Measurements from ENCODE around the gene ACER3. TPM values are rescaled to one million over a fixed set of nuclear protein-coding genes. Genes with fewer than 3 reads are reported as not detected.

ACER3 gene
- total and polyA plus RNA-seq, 11 donors, result 3.2 to 17.0 (median 9.8) TPM

DNA sequence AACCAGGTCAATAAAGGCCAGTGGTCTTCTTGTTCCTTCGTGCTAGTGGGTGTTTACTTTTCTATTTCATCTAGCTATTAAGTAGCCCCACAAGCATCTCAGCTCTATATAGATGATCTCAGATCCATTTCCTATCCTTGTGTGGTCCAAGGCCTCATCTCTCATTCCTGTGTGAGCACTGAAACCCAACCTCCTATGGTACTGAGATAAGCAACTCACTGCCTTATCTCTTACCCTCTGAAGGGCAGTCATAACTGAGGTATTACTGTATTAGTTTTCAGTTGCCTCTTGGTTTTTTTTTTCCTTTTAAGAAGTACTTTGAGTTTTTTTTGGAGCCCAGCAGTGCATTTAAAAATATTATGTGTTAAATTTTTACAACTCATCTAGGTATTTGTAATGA, 28.3 kb downstream of the ACER3 start:
- 65 to 70% (median 67%) methylated on average over 1 of the region's 1 CpG for WGBS, 4 donors
- Histone ChIP-seq H3K4me3 (no peak overlapping the region), H3K27ac (no peak overlapping the region), H3K9me3 (no peaks in the 10 kb centered on the region), H3K4me1 (peaks cover 0 to 35% (median 12%) of the 10 kb centered on the region in 12 donors), H3K36me3 (no peaks in the 10 kb centered on the region), H3K27me3 (no peaks in the 10 kb centered on the region)
- intact Hi-C loops (cut with DNase I), result no loop called here
- ATAC-seq (no peak), DNase-seq (no peak)
- TF ChIP-seq POLR2A (IDR thresholded peaks at IDR 0.05), result no peak
- TF ChIP-seq, protein P1, sequence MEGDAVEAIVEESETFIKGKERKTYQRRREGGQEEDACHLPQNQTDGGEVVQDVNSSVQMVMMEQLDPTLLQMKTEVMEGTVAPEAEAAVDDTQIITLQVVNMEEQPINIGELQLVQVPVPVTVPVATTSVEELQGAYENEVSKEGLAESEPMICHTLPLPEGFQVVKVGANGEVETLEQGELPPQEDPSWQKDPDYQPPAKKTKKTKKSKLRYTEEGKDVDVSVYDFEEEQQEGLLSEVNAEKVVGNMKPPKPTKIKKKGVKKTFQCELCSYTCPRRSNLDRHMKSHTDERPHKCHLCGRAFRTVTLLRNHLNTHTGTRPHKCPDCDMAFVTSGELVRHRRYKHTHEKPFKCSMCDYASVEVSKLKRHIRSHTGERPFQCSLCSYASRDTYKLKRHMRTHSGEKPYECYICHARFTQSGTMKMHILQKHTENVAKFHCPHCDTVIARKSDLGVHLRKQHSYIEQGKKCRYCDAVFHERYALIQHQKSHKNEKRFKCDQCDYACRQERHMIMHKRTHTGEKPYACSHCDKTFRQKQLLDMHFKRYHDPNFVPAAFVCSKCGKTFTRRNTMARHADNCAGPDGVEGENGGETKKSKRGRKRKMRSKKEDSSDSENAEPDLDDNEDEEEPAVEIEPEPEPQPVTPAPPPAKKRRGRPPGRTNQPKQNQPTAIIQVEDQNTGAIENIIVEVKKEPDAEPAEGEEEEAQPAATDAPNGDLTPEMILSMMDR (IDR thresholded peaks at IDR 0.05), result no peak

DNA sequence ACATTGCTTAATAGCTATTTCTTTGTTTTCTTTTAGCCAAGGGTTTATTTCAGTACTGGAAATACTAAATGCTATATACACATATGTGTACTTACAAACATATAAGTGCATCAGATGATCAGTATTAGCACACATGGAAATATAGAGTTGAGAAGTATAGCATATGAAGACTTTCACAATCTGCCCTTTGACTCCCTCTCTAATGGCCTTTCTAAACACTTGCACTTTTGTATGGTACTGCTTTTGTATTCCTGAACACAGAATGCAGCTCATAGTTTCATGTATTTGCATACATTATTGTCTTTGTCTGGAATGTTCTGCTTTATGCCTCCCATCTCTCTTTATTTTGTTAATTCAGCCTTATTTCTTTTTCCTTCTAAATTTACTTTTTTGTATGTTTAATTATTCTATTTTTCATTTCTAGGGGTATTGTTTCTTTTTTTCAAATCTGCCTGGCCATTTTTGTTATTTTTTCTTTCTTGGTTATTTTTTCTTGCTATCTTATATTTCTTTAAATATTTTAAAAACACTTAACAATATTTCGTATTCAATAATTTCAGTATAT, 28.8 kb downstream of the ACER3 start:
- ATAC-seq, result no peak
- intact Hi-C loops (cut with DNase I), result no loop called here
- H3K27me3 ChIP-seq, result no peaks in the 10 kb centered on the region
- TF ChIP-seq, protein P1 (IDR thresholded peaks at IDR 0.05), result no peak
- no peak for TF ChIP-seq POLR2A (IDR thresholded peaks at IDR 0.05)
- DNase-seq, result no peak
- no peaks in the 10 kb centered on the region for H3K9me3 ChIP-seq
- H3K36me3 ChIP-seq, result no peaks in the 10 kb centered on the region
- 41 to 100% (median 98%) methylated on average over 1 of the region's 1 CpG for WGBS, 4 donors
- no peak overlapping the region for H3K27ac ChIP-seq
- H3K4me3 ChIP-seq, result no peak overlapping the region
- H3K4me1 ChIP-seq, result peaks cover 0 to 30% (median 12%) of the 10 kb centered on the region in 12 donors

DNA sequence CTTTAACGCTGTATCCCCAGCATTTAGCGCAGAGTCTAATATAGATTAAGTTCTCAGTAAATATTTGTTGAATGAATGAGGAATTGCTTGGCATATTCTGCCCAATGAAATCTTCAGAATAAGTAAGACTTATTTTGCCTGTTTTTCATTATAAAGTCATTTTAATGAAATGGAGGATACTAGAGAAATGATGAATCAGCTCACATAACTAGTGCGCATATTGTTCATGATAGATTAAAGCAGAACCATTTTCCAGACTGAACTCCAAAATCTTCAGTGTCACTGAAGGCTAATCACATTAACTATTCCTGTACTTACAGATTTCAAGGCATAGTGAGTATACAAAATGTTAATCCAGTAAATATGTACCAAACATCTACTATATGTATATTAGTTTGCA, 29.6 kb downstream of the ACER3 start:
- 95 to 99% (median 98%) methylated on average over 3 of the region's 3 CpGs for WGBS, 4 donors

DNA sequence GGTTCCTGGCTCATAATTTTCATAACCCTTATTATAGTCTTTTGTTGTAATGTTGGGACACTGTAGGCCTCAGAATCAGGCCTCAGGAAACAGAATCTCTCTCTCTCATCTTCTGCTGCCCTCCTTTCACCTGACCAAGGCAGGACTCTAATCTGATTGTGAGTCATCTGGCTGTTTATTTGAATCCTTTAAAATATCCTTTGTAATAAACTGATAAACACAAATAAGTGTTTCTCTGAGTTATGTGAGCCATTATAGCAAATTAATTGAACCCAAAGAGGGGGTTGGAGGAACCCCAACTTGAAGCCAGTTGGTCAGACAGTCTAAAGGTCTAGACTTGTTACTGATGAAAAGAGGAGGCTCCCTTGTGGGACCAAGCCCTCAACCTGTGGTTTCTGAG, 30.6 kb downstream of the ACER3 start:
- no peaks in the 10 kb centered on the region for H3K36me3 ChIP-seq
- H3K27ac ChIP-seq, result no peak overlapping the region
- no peak for DNase-seq
- ATAC-seq, result no peak
- H3K4me3 ChIP-seq, result no peak overlapping the region
- no peaks in the 10 kb centered on the region for H3K27me3 ChIP-seq
- TF ChIP-seq, protein P1 (IDR thresholded peaks at IDR 0.05), result no peak
- no peak for TF ChIP-seq POLR2A (IDR thresholded peaks at IDR 0.05)
- peaks cover 0 to 21% (median 8%) of the 10 kb centered on the region in 12 donors for H3K4me1 ChIP-seq
- no peaks in the 10 kb centered on the region for H3K9me3 ChIP-seq
- intact Hi-C loops (cut with DNase I), result no loop called here

More for the DNA sequence above, 29.6 kb downstream of the ACER3 start:
- no peaks in the 10 kb centered on the region for H3K9me3 ChIP-seq
- intact Hi-C loops (cut with DNase I), result no loop called here
- ATAC-seq (no peak), DNase-seq (no peak)
- TF ChIP-seq POLR2A (IDR thresholded peaks at IDR 0.05), result no peak
- TF ChIP-seq, protein P1 (IDR thresholded peaks at IDR 0.05), result no peak
- H3K4me1 ChIP-seq, result peaks cover 0 to 25% (median 11%) of the 10 kb centered on the region in 12 donors
- no peaks in the 10 kb centered on the region for H3K36me3 ChIP-seq
- H3K4me3 ChIP-seq, result no peak overlapping the region
- no peak overlapping the region for H3K27ac ChIP-seq
- H3K27me3 ChIP-seq, result no peaks in the 10 kb centered on the region

Measured in heart left ventricle (tissue), 16 donors.